Bone marrow (tissue), 2 donors: ENCODE data around the gene ZNF609.
"Not testable (repeated sequence)": the region's sequence is repeated elsewhere in the genome, so short reads cannot be mapped to it uniquely, and the experiment has no call there.

Experiments used
- DNase-seq, 2 donors: peaks; one replicate each; lab custom pipeline; 2025; lab: John Stamatoyannopoulos, UW

Gene ZNF609

GRCh38 chr15:64622410-64623260 is 162.3 kb downstream of the ZNF609 start:
- peak in 1 of 2 donors; percentile 73 for DNase-seq

- DNase-seq: no peak
Observed at GRCh38 chr15:64623347-64623996, 163.1 kb downstream of the ZNF609 start.

GRCh38 chr15:64624242-64624641 is 163.9 kb downstream of the ZNF609 start:
- DNase-seq: no peak

DNA sequence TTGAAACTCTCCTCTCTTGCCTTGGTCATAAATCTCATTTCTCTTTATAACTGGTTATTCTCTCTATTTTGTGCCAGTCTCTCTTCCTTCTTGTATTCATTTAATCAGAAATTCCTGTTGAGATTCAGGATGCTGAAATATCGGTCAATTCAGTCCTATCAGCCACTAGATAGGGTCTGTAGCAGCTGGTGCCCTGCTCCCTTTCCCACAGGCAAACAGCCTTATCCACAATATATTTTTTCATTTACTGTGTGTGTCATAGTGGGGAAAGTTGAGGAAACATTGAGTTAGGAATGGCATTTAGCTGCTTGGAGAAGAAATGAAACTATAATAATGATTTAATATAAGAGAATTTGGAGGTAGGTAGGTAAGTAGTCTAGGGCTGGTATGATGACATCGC is 168.7 kb downstream of the ZNF609 start:
- no peak for DNase-seq

- no peak for DNase-seq
Observed at GRCh38 chr15:64630396-64631107, 170.2 kb downstream of the ZNF609 start.

DNA sequence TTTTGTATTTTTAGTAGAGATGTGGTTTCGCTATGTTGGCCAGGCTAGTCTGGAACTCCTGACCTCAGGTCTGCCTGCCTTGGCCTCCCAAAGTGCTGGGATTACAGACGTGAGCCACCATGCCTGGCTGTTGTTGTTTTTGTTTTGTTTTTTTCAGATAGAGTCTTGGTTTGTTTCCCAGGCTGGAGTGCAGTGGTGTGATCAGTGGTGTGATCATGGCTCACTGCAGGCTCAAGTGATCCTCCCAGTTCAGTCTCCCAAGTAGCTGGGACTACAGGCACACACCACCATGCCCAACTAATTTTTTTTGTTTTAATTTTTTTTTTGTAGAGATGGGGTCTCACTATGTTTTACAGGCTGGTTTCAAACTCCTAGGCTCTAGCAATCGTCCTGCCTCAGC is 172.3 kb downstream of the ZNF609 start:
- DNase-seq: not testable (repeated sequence)

DNA sequence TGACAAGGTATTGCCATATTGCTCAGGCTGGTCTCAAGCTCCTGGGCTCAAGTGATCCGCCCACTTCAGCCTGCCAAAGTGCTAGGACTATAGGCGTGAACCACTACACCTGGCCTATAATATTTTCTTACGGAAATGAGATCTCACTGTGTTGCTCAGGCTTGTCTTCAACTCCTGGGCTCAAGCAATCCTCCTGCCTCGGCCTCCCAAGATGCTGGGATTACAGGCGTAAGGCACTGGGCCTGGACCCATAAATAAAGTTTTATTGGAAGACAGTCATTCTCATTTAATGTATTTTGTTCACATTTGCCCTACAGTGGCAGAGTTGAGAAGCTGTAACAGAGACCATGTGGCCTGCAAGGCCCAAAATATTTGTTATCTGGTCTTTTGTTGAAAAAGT is 173.0 kb downstream of the ZNF609 start:
- no peak for DNase-seq

- peak in 1 of 2 donors; percentile 69 for DNase-seq
Observed at GRCh38 chr15:64634027-64634426, 173.6 kb downstream of the ZNF609 start.

DNA sequence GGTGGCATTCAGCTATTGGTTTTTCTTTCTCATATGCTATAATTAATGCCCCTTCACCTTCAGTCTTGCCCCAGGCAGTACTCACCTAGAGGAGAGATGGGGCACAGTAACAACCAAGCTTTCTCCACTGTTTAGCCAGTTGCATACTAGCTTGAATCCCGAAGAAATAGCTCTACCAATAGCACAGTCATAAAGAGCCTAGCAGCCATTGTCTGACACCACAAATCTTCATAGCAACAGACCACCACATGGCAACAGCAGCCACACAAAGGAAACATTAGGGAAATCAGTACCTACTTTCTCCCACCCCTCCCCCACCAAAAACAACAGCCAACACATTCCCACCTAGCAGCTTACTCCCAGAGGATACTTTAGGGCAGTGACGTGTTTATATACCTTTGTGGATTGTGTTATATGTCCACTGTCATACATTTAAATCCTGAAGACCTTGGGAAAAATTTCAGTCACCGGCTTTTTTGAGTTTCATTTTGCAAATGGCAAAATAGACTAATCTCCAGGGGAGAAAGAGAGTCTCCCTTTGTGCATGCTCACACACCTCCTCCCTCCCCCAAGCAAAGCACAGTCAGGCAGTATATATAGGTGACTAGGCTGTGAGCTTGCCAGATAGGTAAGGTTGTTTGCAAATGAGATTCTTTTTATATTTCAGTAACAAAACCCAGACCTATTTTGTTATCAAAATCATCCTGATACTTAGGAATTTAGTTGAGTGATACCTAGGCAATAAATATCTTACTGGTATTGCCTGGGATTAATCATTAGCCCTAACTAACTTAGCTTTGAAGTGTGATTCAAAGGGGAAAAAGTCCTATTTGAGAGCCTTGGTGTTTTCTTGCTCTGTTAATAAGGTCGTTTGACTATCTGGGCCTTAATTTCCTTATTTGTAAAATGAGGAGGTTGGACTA is 174.5 kb downstream of the ZNF609 start:
- no peak for DNase-seq

DNA sequence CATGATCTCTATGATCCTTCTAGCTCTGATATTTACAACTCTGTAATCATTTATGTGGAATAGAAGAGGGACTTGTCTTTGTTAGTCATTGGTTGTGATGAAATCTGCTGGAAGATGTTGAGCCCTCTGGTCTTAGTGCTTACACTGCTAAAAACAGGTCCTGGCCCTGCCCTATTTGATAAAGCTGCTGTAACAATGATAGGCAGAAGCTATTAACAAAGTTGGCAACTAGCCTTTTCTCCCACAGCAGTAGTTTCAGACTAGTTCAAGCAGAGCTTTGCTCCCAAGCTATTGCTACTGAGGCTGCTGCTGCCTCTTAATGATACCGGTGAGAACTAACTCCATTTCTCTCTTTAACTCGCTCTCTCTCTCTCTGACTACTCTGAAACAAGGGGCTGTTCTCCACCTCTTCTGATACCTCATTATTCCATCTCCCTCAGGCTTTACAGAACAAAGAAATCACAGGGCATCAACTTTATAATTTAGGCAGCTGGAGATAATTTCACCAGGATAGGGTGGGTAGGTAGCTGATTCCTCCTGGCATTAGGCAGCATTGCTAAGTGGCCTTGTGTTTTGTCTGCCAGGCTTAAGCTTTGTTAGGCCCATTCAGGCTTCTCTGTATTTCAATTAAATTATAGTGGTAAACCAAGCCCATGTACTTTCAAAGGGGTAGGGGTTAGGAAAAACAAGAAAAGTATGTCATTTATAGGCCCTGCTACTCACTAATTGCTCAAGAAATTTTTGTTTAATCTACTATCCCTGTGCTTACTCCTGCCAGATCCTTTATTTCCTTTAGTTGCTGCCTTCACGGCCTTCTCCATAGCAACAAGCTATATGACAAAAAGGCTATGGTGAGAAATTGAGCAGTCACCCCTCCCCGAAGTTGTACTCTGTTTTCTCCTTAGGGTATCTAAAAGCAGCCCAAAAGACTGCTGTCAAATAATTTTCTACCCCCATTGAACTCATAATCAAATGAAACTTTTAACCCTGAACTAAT is 175.4 kb downstream of the ZNF609 start:
- no peak for DNase-seq

- DNase-seq: no peak
Observed at GRCh38 chr15:64636556-64636955, 176.2 kb downstream of the ZNF609 start.

GRCh38 chr15:64637412-64637811 is 177.0 kb downstream of the ZNF609 start:
- DNase-seq: no peak

DNA sequence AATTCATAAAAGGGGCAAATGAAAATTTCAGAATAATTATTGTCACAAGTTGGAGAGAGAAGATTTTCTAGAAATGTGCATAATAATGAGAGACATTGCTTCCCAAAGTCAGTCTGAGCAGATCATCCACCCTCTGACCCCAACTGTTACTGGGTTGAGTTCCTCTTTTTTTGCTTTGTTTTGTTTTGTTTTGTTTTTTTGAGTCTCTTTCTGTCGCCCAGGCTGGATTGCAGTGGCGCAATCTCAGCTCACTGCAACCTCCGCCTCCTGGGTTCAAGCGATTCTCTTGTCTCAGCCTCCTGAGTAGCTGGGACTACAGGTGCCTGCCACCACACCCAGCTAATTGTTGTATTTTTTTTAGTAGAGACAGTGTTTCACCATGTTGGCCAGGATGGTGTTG is 179.4 kb downstream of the ZNF609 start:
- DNase-seq: peak in 1 of 2 donors; percentile 77

GRCh38 chr15:64640146-64640871 is 179.9 kb downstream of the ZNF609 start:
- DNase-seq: no peak

GRCh38 chr15:64642875-64643274 is 182.5 kb downstream of the ZNF609 start:
- DNase-seq: no peak

- DNase-seq: no peak
Observed at GRCh38 chr15:64643685-64644084, 183.3 kb downstream of the ZNF609 start.

GRCh38 chr15:64644811-64645210 is 184.4 kb downstream of the ZNF609 start:
- not testable (repeated sequence) for DNase-seq

- DNase-seq: no peak
Observed at GRCh38 chr15:64645995-64646394, 185.6 kb downstream of the ZNF609 start.

- no peak for DNase-seq
Observed at GRCh38 chr15:64647367-64647766, 187.0 kb downstream of the ZNF609 start.

- DNase-seq: no peak
Observed at GRCh38 chr15:64650552-64650951, 190.2 kb downstream of the ZNF609 start.
